Measurements from ENCODE around the gene SLC8B1.

The SLC8B1 gene

DNA sequence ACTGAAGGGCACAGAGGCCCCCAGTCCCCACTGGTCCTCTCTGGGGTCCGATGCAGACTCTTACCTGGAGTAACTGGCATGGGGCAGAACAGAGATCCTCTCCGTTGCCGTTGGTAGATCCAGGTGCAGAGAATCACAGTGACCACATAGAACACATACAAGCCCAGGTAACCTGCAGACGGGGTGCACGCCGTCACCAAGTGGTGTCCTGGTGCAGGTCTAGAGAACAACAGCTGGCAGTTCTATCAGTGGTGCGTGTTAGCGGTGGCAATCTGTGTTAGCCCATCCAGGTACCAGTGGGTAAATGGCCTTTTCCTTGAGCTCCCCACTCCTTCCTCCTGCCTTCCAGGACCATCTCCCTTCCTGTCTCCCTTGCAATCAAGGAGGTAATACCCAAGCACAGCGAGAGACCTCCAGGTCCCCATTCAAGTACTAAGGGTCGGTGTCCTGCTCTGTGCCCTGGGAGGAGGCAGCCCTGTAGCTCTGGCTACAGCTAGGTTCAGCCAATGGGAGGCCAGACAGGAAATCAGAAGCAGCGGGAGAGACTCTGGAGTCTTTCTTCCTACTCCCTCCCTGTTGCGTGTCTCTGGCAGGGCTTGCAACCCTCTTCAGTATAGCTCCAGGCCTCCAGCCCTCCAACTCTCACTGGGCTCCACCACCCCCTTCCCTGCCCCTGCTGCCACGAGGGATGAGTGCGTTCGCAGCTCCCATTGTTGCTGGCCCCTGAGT, 15.8 kb downstream of the SLC8B1 start:
- no peak for DNase-seq

DNA sequence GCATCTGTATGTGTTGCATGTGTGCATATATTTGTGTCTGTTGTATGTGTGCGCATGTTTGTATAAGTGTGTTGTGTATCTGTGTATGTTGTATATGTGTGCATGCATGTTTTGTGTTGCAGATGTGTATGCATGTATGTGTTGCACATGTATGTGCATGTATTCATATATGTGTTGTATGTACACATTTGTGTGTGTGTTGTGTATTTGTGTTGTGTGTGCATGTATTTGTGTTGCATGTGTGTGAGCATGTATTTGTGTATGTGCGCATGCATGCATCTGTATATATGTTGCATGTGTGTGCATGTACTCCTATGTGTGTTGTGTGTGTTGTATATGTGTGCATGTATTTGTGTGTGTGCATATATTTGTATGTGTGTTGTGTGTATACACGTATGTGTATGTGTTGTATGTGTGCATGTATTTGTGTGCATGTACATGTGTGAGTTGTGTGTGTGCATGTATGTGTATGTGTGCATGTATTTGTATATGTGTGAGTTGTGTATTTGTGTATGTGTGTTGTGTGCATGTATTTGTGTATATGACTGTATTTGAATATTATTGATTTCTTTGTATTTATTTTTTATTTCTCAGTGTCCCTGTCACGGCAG, 16.8 kb downstream of the SLC8B1 start:
- DNase-seq, result no peak

DNA sequence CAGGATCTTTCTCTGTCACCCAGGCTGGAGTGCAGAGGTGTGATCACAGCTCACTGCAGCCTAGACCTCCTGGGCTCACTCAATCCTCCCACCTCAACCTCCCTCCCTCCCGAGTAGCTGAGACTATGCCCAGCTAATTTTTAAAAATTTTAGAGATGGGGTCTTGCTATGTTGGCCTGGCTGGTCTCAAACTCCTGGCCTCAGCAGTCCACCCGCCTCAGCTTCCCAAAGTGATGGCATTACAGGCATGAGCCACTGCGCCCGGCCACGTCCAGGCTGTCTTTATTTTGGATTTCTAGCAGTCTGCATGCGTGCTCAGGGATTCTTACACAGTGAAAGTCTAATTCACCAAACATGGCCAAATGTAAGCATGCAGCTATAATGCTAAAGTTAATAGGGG, 17.8 kb downstream of the SLC8B1 start:
- DNase-seq, result no peak

DNA sequence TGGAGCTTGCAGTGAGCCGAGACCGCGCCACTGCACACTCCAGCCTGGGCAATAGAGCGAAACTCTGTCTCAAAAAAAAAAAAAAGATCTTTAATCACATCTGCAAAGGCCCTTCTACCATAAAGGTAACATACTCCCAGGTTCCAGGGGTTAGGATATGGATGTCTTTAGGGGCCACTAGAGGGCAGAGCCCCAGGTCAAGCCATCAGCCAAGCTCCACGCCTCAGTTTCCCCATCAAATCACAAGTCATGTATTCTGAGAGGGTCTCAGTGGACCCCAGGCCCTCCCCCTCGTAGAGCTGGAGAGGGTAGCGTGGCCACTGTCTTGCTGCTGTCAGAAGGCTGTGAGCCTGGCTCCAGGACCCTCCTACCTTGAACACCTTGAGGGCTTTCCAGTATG, 18.8 kb downstream of the SLC8B1 start:
- no peak for DNase-seq

DNA sequence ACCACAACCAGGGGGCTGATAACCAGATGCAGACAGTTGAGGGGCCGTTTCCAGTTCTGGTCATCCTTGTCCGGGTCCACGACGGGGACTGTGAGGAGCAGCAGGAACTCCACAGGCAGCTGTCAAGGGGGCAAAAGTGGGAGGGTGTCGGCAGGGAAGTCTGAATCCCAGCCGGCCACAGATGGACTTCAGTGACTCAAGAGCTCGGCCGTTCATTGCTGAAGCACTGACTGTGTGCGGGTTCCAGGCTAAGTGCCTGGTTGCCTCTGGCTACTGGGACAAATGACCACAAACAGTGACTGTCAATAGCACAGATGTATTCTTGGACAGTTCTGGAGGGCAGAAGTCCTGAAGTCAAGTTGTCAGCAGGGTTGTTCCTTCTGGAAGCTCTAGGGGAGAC, 19.6 kb downstream of the SLC8B1 start:
- DNase-seq, result no peak

DNA sequence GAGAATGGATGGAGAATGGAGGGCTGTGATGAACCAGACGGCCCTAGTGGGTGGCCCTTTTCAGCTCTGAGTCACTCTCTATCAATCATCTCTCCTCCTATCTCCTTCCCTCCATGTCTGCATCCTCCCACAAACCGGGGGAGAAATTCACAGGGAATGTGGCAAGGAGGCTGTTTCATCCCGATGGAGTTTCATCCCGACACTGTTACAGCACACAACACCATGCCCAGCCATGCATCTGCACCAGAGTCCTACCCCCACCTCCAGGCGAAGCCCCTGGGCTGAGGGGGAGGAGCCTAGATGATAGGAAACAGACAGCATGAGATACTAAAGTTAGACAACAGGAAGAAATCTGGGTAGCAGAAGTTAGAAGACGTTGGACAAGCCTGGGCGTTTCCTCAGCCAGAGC, 20.8 kb downstream of the SLC8B1 start:
- no peak for DNase-seq

DNA sequence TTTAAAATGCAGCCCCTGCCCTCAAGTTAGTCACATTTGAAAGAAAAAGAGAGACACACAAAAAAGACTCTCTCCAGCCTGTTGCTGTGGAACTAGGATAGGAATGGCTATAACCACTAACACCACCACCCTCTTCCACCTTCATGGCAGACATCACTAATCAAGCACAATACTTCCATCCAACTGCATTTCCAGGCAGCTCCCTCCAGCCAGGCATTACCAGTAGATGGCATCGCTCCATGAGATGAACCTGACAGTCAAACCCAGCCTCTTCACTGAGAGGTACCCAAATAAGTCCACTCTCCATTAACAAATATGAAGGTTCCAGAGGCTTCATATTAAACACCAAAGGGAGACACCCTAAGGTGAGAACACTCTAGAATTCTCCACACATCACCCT, 24.4 kb downstream of the SLC8B1 start:
- no peak for DNase-seq

DNA sequence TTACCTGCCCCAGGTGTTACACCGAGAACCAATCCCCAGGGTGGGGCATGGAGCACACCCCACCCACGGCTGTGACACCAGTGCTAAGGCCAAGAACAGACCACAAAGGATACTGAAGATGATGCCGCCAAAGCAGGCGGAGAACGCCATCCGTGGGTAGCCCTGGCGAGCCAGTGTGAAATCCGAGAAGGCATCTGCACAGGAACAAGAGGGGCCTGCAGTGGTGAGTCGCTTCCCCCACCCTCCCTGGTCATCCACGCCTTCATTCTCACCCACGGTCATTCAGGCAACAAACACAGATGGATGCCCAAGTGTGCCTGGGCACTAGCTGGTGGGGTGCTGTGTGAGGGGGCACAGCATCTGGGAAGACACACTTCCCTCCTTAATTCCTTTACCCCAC, 28.5 kb downstream of the SLC8B1 start:
- DNase-seq, result no peak

DNA sequence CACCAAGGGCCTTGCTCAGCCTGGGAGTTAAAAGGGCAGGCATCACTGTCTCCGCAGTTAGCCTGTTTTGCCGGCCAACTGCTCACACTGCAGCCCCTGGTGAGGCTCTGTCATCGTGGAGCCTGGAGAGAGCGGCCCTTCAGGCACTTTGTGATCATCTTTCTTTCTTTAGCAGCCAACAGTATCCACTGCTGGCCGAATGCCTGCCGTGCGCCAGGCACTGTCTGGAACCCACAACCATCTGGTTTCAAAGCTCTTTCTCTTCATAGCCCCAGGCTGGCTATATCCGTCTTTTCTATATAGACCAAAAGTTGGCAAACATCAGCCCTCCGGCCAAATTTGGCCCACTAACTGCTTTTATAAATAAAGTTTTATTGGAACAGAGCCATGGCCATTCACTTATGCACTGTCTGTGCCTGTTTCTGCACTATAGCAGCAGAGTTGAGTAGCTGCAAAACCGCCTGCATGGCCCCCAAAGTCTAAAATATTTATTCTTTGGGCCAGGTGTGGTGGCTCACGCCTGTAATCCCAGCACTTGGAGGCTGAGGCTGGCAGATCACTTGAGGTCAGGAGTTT, 29.5 kb downstream of the SLC8B1 start:
- peak; percentile 10 for DNase-seq

DNA sequence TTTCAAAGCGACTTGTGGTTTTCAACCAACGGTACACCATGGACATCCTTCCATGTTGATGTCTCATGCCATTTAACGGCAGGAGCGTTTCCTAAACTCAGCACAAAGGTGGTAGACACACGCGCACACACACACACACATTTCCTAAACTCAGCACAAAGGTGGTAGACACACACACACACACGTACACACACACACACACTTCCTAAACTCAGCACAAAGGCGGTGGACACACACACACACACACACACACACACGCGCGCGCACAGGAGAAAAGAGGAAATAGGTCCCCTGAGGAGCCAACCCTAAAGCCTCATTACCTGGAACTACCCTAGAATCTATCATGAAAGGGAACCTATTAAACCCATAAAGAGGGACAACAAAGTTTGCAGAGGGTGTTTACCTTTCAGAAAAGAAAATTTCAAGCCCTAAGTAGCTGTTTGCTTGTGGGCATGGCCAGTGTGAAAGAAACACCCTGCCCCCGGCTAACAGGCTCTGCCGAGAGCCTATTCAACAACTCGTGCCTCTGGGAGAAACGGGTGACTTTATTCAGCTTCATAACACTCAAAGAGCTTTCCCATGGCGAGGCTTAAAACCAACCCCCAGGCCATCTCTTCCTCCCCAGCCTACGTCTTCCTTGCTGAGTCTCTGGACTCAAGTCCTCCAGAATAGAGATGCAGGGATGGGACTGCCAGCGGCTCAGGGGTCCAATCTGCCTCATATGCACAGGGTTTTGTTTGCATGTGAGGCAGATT, 31.8 kb downstream of the SLC8B1 start:
- no peak for DNase-seq

DNA sequence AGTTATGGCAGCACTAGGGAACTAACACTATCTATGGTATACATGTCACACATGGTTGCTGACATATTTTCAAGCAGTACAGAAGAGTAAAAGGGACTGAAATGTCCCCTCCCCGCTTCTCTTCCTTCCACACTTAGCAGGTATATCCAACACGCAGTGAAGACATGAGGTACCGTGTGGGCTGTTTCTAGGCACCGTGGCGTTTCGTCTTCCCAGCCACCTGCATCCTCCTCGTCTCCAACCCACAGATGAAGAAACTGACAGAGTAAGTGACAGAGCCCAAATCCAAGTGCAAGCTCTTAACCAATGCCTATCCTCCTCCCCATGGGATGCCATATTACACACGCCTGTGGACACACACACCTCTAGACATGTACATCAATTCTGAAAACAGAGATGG, 32.4 kb downstream of the SLC8B1 start:
- no peak for DNase-seq

DNA sequence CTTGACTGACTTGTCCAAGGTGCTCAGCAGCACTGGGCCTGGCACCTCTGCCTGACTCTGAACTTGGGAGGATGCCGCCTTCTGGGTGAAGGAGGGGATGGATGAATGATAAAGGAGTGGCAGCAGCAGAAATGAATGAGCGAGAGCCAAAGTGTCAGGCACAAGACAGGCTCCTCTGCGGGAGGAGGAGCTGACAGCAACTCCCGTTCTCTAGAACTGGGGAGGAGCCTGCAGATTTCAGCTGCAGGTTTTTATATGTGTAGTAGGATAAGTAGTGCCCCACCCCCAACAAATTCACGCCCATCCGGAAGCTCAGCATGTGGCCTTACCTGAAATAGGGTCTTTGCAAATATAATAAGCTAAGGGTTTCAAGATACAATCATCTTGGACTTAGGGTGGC, 33.1 kb downstream of the SLC8B1 start:
- no peak for DNase-seq

DNA sequence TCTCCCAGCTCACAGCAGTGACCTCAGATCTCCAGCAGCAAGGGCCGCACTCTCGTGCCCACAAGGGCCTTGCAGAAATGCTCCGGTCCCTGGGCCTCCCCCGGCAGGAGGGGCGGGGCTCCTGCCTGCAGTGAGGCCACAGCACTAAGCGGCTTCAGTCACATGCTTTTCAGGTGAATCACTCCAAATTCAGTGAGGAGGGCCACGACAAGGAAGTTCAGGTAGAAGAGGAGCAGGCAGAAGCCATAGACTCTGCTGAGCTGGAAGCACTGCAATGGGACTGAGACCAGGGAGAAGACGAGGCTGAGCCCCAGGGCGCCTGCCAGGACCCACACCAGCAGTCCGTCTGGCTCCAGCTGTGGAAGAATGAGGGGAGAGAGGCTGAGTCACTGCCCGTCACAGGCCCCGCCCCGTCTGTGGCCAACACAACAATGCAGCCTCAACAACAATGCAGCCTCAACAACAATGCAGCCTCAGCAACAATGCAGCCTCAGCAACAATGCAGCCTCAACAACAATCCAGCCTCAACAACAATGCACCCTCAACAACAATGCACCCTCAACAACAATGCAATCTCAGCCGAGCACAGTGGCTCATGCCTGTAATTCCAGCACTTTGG, 35.2 kb downstream of the SLC8B1 start:
- no peak for DNase-seq

DNA sequence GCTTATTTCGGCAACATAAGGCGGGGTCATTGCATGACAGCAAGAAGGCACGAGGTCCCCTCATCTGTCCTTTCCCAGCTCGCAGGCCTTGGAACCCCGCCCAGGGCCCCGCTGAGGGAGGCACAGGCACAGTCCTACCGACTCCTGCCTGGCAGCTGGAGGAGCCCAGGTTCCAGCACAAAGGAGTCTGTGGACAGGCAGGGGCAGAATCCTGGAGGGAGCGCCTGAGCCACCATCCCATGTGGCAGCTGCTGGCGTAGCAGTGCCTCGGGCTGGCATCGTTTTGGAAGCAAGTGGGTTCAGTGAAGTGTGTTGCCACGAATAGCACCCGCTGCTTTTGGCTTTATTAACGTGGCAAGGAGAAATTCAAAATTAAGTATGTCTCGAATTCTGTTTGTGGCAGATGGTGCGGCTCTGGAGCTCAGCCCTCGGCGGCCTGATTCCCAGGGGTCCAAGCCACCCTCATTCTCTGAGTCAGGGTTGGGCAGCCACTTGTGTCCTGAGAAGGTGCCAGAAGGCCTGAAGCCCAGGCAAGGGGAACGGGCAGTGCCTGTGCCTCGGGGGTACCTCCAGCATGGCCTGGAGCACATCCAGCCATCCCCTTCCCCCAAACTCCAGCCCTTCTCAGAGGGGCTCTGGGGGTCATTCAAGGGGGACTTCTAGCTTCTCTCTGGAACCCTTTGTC, 35.9 kb downstream of the SLC8B1 start:
- peak; percentile 81 for DNase-seq

DNA sequence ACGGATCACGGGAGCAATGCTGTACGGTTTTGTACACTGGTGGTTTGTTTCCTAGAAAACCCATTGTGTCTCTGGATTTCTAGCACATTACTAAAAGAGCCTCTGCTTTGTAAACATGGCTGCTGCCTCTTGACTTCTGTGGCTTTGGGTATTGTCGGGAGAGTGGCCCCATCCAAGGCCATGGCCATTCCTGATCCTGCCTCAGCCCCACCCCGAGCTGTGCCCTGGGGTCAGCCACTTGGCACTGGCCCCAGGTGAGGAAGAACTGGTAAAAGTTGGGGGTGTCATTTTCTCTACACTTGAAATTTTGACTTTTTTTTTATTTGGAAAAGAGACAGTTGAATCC, 36.5 kb downstream of the SLC8B1 start:
- DNase-seq, result no peak

DNA sequence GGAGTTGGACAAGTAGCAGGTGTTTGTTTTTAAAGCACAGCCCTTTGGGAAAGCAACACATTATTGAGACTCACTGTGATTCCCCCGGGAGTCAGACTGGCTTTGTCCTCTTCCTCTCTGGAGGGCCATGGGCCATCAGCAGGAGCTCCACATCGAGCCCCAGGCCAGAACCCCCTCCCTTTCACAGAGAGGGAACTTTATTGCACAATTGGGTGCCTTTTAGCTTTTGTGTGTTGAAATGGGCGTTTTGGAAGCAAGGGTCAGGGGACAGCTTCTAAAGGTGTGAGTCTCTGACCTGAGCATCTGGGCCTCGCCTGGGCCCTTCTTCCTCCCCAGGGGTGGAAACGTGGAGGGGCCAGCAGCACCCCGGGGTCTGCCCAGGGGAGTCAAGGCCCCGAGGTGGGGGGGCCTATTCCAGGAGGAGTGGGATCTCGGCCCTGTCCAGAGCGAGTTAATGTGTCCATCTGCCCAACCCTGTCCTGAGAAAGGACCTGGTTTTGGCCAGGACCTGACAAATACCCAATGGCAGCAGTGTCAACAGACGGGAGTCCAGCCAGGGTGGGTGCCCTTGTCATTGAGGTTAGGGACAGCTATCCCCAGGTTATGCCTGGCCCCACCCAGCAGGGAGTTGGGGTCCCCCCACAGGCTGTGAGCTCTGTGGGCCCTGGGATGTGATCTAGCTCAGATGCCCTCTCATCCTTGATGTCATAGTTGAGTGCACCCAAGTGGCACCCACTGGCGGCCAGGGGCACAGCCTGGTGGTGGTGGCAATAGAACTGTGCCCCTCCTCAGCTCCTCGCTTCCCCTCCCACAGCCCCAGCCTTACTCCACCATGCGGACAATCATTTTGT, 37.1 kb downstream of the SLC8B1 start:
- no peak for DNase-seq

DNA sequence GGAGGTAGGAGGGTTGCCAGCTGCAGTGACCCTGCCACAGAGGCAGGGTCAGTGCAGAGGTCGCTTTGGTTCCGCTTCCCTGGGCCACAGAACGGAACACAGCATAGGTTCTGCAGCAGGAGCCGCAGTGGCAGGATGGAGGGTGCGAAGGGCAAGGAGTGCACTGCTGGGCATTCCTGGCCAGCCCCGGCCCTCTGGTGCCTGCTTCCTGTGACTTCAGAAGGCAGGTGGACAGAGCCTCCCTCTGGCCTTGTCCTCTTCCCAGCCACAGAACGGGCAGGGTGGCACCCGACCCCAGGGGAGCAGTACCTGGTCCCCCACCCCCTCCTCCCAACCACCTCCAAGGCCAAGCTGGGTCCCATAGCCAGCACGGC, 37.7 kb downstream of the SLC8B1 start:
- no peak for DNase-seq

DNA sequence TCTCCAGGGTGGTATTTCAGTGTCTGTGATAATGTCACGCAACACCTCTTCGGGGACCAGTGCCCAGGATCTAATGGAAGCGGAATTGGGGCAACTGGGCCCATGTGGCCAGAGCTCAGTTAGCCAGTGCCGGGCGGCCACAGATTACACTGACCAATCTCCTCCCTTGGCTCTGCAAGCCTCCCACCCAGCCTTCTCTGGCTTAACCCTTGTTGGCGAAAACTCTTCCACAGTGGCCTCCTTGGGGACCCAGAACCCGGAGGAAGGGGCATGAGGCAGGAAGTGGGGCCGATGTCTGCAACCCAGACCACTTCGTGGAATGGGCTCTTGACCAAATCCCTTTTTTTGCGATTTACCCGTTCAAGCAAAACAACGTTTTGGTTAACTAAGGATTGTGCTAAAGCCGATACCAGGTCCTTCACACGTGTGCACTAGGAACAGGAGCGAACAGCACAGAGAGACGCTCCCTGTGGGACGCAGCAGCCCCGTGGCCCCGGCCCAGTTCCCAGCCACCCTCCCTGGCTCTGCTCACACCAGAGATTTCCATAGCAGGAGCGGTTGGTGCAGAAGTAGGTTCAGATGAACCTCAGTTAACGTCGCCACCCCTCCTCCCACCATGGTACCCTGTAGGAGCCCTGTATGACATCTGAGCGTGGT, 38.2 kb downstream of the SLC8B1 start:
- no peak for DNase-seq

DNA sequence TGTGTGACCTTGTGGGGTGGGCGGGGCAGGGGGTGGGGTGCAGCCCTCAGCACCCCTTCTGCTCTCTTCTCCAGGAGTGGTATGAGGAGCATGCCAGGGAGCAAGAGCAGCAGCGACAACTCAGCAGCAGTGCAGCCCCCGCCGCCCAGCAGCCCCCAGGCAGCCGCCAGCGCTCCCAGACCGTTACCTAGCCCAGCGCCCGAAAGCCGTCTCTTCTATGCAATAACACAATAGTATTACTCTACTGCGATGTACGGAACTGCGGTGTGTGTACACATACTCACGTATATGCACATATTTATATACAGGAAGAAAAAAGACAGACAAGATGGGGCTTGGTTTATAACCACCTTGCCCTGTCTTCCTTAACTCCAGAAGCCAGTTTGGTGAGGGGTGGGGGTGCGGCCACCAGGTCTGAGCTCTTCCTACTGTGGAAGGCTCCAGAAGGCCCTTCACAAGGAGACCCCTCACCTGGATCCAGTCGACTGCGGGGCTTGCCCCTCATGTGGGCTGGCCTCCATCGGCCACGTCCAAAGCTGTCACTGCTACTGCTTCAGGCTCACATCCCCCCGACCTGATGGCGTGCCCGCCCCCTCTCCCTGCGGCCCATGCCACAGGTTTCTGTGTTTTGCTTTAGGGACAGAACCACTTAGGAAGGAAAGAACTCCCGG, 38.9 kb downstream of the SLC8B1 start:
- no peak for DNase-seq

DNA sequence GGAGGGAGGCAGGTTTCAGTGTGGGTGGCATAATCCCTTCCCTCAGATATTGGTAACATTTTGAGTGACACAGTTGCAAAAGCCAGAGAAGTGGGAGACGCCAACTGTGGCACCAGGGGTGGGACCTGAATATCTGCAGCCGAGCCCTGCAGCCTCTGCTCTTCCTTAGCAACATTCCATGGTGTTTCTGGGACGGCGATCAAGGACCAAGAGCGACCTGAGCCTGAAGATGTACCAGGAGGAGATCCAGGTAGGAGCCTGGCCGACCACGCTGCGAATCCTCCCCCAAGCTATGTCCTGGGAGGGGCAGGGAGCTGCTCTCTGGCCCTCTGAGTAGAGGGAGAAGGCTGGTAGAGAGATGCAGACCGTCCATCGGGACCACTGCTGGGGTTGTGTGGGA, 41.8 kb downstream of the SLC8B1 start:
- DNase-seq, result no peak

DNA sequence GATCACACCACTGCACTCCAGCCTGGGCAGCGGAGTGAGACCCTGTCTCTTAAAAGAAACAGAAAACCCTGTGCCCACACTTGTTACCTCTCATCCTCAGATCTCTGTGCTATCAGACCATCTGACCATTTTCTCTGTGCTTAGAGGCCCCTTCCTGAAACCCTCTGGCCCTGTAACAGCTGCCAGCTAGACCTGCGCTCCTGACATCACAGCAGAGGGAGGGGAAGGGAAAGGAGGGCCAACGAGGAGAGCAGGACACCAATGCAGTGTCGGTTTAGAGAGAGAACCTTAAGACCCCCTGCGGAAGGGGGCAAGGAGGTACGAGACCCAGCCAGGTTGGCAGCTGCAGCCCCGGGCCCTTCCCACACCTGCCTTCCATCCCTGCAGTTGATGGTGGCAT, 42.4 kb downstream of the SLC8B1 start:
- no peak for DNase-seq

Data from DMS 273 treated with DMSO at 0.1 percent for 48 hours (cell line).